ENCODE results near the gene MATN4.
"Not testable (repeated sequence)": the region's sequence is repeated elsewhere in the genome, so short reads cannot be mapped to it uniquely, and the experiment has no call there.

The MATN4 gene, protein sequence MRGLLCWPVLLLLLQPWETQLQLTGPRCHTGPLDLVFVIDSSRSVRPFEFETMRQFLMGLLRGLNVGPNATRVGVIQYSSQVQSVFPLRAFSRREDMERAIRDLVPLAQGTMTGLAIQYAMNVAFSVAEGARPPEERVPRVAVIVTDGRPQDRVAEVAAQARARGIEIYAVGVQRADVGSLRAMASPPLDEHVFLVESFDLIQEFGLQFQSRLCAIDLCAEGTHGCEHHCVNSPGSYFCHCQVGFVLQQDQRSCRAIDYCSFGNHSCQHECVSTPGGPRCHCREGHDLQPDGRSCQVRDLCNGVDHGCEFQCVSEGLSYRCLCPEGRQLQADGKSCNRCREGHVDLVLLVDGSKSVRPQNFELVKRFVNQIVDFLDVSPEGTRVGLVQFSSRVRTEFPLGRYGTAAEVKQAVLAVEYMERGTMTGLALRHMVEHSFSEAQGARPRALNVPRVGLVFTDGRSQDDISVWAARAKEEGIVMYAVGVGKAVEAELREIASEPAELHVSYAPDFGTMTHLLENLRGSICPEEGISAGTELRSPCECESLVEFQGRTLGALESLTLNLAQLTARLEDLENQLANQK
- 0 to 0.34 (median 0.17) reads per million in 9 experiments for total RNA-seq

DNA sequence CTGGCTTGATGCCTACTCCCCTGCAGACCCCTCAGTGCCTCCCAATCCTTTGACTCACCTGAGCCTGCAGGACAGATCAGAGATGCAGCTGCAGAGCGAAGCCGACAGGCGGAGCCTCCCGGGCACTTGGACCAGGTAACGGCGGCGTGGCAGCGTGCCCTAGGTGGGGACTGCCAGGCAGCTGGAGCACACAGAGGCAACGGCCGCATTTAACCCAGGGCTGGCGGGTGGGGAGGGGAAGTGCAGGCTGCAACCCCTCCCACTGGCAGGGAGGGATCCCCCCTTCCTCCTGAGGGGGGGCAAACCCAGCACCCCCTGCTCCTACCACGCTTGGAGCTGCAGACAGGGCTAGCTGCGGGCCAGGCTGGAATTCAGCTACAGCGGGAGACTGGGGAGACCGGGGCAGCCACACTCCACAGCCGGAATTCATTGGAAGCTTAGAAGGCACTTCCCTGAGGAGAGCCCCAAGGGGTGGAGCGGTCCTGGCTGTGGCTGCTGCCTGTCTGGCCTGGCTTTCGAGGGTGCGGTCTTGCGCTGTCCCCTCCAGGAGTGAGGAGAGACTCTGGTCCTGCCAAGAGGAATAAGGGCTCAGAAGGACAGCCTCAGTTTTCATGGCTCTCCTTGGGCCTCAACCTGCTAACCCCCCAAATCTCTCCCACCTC is at the start of gene MATN4:
Gene MATN4, minus strand, starts transcription at position 183 of the 662 bp plus-strand sequence. CDS start 2,717 bp downstream, outside the sequence.
- Mint-ChIP-seq H3K27me3 (peaks cover 53 to 91% of the 10 kb centered on the region in 2 donors), H3K27ac (no peak within 1 kb of the TSS), H3K4me1 (ENCODE audit: low read depth in 2 of 2) (peaks cover 2 to 11% of the 10 kb centered on the region in 2 donors), H3K9me3 (no peaks in the 10 kb centered on the region), H3K4me3 (no peak within 1 kb of the TSS), H3K36me3 (ENCODE audit: insufficient read depth) (no peaks in the 10 kb centered on the region)
- no peak for ATAC-seq (replicated peaks)
- DNase-seq = no peak

- no peaks in the 10 kb centered on the region for H3K9me3 Mint-ChIP-seq
- DNase-seq = no peak
- no peak overlapping the region for H3K4me3 Mint-ChIP-seq
- H3K36me3 Mint-ChIP-seq (ENCODE audit: insufficient read depth) = no peaks in the 10 kb centered on the region
- H3K27ac Mint-ChIP-seq = peak overlapping the region; percentile 44 to 49
- H3K27me3 Mint-ChIP-seq = no peaks in the 10 kb centered on the region
- no peak for ATAC-seq (replicated peaks)
- H3K4me1 Mint-ChIP-seq (ENCODE audit: low read depth in 2 of 2) = peaks cover 3 to 9% of the 10 kb centered on the region in 2 donors
Measured at GRCh38 chr20:45355209-45356084, 47.3 kb upstream of the MATN4 start.

- no peaks in the 10 kb centered on the region for H3K27me3 Mint-ChIP-seq
- H3K27ac Mint-ChIP-seq = peak overlapping the region; percentile 49 to 54
- H3K36me3 Mint-ChIP-seq (ENCODE audit: insufficient read depth) = no peaks in the 10 kb centered on the region
- DNase-seq (no peak), ATAC-seq (replicated peaks) (no peak)
- H3K4me3 Mint-ChIP-seq = no peak overlapping the region
- peaks cover 3 to 9% of the 10 kb centered on the region in 2 donors for H3K4me1 Mint-ChIP-seq (ENCODE audit: low read depth in 2 of 2)
- no peaks in the 10 kb centered on the region for H3K9me3 Mint-ChIP-seq
Measured at GRCh38 chr20:45354423-45355208, 46.5 kb upstream of the MATN4 start.

- Mint-ChIP-seq H3K9me3 (no peaks in the 10 kb centered on the region), H3K27ac (peak overlapping the region in 1 of 2 donors; percentile 54), H3K4me3 (no peak overlapping the region), H3K36me3 (ENCODE audit: insufficient read depth) (no peaks in the 10 kb centered on the region), H3K27me3 (no peaks in the 10 kb centered on the region), H3K4me1 (ENCODE audit: low read depth in 2 of 2) (peaks cover 3 to 9% of the 10 kb centered on the region in 2 donors)
- no peak for DNase-seq
- no peak for ATAC-seq (replicated peaks)
Measured at GRCh38 chr20:45353746-45354145, 45.6 kb upstream of the MATN4 start.

DNA sequence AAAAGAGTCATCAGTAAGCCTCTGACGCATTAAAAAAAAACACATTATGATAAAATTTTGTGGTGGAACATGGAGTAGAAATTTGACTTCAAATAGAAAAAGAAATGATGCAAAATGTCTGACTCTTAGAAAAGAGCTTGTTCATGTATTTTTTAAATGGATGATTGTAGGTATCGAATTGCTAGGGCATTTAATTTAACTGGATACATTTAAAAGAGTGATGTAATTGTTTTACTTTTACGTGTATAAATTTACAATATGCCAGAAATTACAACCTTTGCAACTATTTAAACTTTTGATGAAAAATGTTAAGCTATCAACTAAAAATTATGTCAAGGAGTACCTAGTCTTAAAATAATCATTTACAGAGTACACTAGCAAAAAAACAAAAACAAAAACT is 44.6 kb upstream of the MATN4 start:
- DNase-seq = no peak
- Mint-ChIP-seq H3K27ac (no peak overlapping the region), H3K27me3 (no peaks in the 10 kb centered on the region), H3K4me3 (no peak overlapping the region), H3K4me1 (ENCODE audit: low read depth in 2 of 2) (peaks cover 7 to 12% of the 10 kb centered on the region in 2 donors), H3K9me3 (no peaks in the 10 kb centered on the region), H3K36me3 (ENCODE audit: insufficient read depth) (no peaks in the 10 kb centered on the region)
- no peak for ATAC-seq (replicated peaks)

DNA sequence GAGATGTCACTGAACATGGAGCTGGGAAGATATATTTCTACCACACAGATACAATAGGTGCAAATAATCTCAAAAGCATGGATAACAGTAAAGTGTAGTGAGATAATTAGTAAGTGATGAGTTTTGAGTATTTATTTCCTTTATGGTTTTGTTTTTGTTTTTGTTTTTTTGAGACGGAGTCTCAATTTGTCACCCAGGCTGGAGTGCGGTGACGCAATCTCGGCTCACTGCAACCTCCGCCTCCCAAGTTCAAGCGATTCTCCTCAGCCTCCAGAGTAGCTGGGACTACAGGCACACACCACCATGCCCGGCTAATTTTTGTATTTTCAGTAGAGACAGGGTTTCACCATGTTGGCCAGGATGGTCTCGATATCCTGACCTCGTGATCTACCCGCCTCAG is 42.7 kb upstream of the MATN4 start:
- H3K27me3 Mint-ChIP-seq; H3K36me3 Mint-ChIP-seq (ENCODE audit: insufficient read depth): not testable (repeated sequence)
- peaks cover 8 to 19% of the 10 kb centered on the region in 2 donors for H3K4me1 Mint-ChIP-seq (ENCODE audit: low read depth in 2 of 2)

DNA sequence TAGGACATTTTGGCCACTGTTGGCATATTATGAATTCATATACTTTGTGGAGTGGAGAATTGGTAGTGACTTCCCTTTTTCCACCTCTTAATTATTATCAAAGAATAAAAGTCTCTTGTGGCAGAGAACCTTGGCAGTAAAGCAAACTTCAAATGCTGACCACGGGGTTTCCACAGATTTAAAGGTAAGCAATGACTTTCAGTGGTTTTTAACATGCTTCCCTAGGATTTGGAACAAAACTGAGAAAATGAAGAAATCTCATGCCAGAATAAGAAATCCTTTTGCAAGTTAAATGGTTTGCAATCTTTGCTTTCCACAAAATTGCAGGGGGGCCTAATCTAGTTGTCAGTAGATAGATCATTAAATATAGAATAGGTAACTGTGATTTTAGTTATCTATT is 42.1 kb upstream of the MATN4 start:
- H3K4me3 Mint-ChIP-seq = no peak overlapping the region
- no peak overlapping the region for H3K27ac Mint-ChIP-seq
- DNase-seq = no peak
- H3K27me3 Mint-ChIP-seq = no peaks in the 10 kb centered on the region
- ATAC-seq (replicated peaks) = no peak
- no peaks in the 10 kb centered on the region for H3K9me3 Mint-ChIP-seq
- no peaks in the 10 kb centered on the region for H3K36me3 Mint-ChIP-seq (ENCODE audit: insufficient read depth)
- H3K4me1 Mint-ChIP-seq (ENCODE audit: low read depth in 2 of 2) = peaks cover 8 to 20% of the 10 kb centered on the region in 2 donors

More for the DNA sequence above, 42.7 kb upstream of the MATN4 start:
- H3K27ac Mint-ChIP-seq; DNase-seq; H3K9me3 Mint-ChIP-seq; H3K4me3 Mint-ChIP-seq; ATAC-seq (replicated peaks): not testable (repeated sequence)

DNA sequence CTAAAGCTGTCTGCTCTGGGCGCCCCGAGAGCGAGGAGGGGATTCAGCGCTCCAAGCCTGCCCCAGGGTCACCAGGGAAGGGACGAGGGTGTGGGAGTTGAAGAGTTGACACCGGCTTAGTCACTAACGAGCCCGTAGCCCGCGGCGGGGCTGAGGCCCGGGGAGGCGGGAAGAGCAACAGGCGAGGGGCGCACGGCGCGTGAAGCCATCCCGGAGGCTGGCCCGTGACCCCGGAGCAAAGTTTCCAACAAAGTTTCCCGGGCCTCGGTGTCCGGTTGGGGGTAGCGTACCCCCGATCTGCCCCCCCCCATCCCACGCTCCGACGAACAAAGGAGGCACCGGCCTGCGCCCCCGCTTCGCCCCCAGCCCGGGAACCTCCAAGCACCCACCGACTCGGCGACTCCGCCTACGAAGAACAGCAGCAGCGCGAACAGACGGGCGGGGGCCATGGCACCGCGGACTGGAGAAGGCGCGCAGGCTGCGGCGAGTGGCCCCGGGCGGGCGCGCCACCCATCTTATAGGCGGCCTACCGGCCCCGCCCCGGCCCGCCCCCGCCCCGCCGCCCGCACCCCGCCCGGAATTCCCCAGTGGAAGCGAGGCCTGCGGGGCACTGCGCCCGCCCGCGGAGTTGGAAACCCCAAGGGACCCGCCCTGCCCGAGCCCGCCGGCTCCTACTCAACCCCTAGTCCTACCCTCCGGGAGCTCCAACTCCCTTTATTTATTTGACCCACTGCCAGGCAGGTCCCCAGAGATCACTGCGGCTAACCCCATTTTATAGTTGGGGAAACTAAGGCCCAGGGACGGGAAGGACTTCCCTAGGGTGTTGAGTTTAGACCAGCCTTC is 40.1 kb upstream of the MATN4 start, which contains the start of gene SDC4:
Gene SDC4, minus strand, starts transcription at position 489 of the 843 bp plus-strand sequence. Its CDS starts 40 bp downstream, at position 449.
- ATAC-seq (replicated peaks) (peak; percentile 90), DNase-seq (peak; percentile 28 to 50 (median 47))
- no peaks in the 10 kb centered on the region for H3K27me3 Mint-ChIP-seq
- H3K36me3 Mint-ChIP-seq (ENCODE audit: insufficient read depth) = no peaks in the 10 kb centered on the region
- no peaks in the 10 kb centered on the region for H3K9me3 Mint-ChIP-seq
- H3K4me3 Mint-ChIP-seq = peak within 1 kb of the TSS; percentile 81 to 82
- H3K4me1 Mint-ChIP-seq (ENCODE audit: low read depth in 2 of 2) = peaks cover 8 to 17% of the 10 kb centered on the region in 2 donors
- H3K27ac Mint-ChIP-seq = peak within 1 kb of the TSS; percentile 67 to 81

DNA sequence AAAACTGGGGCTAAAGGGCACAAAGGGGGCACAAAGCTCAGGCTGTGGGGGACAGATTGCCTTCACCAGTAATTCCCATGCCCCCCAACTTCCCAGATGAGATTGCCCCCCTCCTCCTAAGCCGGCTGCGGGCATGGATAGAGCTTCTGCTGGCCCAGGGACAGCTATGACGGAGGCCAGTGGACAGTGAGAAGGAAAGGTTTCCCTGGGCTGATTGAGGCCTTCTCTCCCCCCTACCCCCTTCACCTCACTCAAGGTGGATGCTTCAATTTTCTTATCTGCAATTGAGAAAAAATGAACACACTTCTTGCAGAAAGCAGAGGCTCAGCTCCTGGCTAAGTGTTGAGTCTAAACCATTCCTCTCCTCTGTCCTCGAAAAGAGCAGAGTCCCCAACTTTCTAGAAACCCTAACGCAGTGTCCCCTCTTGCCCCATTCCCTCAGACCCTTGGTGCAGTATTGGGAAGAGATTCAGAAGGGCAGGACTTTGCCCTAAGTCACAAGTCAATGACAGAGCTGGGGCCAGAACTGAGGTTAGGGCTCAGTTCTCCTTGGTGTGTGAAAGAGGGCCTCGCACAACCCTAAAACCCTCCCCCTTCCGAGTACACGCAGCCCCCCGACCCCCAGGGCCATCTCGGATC is 39.3 kb upstream of the MATN4 start:
- DNase-seq (no peak), ATAC-seq (replicated peaks) (peak; percentile 8)
- Mint-ChIP-seq H3K36me3 (ENCODE audit: insufficient read depth) (no peaks in the 10 kb centered on the region), H3K27me3 (no peaks in the 10 kb centered on the region), H3K27ac (peak overlapping the region; percentile 67 to 81), H3K9me3 (no peaks in the 10 kb centered on the region), H3K4me3 (peak overlapping the region; percentile 81 to 82), H3K4me1 (ENCODE audit: low read depth in 2 of 2) (peaks cover 8 to 17% of the 10 kb centered on the region in 2 donors)

GRCh38 chr20:45346851-45347250 is 38.8 kb upstream of the MATN4 start:
- DNase-seq (no peak), ATAC-seq (replicated peaks) (no peak)
- Mint-ChIP-seq H3K9me3 (no peaks in the 10 kb centered on the region), H3K4me1 (ENCODE audit: low read depth in 2 of 2) (peaks cover 8 to 17% of the 10 kb centered on the region in 2 donors), H3K36me3 (ENCODE audit: insufficient read depth) (no peaks in the 10 kb centered on the region), H3K27ac (peak overlapping the region; percentile 67 to 81), H3K4me3 (peak overlapping the region; percentile 81 to 82), H3K27me3 (no peaks in the 10 kb centered on the region)

DNA sequence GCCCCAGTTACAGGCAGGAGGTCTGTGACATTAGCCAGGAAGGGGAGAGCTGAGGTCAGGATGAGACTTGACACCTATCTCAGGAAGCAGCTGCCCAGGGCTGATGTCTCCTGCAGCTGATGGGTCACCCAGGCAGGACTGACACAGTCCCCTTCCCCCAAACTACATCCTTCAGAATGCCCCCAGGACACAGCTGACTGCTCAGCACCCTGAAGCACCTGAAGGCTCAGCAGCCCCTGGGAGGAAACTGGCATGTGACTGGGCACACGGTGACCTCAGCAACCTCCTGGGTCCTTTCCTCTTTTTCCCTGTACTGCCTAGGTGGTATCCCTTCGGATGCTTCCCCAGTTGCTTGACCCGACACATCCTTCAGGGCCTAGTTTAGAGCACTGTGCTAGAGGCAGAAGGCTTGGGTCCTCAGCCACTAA is 38.2 kb upstream of the MATN4 start:
- Mint-ChIP-seq H3K27me3 (no peaks in the 10 kb centered on the region), H3K9me3 (no peaks in the 10 kb centered on the region), H3K4me1 (ENCODE audit: low read depth in 2 of 2) (peaks cover 8 to 17% of the 10 kb centered on the region in 2 donors), H3K4me3 (peak overlapping the region in 1 of 2 donors; percentile 82), H3K36me3 (ENCODE audit: insufficient read depth) (no peaks in the 10 kb centered on the region), H3K27ac (no peak overlapping the region)
- DNase-seq = no peak
- peak; percentile 11 for ATAC-seq (replicated peaks)

Data from effector memory CD8-positive, alpha-beta T cell (primary cell).